ENCODE measurements around the gene BCAP31.

DNA sequence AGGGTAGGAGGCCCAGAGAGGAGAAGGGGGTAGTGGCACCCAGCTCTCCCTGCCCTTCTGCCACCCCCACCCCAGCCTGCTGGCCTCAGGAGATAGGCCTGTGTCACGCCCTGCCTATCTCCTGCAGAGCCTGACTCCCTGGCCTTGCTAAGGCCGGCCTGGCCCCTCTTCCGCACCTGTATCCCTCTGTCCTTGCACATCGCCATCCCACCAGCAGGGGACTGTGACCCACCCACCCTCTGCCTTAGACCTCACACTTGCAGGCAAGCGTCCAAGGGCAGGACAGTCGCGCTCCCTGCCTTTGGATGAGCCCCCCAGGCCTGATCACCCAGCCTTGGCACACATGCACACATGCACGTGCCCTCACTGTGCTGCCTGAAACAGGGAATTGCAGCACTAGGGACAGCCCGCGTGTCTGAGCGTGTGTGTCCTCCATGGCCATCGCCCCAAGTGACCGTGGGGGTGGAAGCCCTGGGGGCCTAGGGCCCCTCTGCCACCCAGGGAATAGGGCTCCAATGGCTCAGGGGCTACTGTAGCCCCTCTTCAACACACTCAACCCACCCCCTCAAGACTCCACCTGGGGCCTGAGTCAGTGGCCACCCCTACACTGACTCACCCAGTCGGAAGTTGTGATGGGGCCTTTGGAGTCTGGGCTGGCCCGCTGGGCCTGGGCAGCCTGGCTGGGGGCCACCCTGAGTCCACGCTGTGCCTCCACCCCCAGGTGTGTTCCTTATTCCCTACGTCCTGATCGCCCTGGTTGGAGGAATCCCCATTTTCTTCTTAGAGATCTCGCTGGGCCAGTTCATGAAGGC, 34.3 kb downstream of the BCAP31 start:
- no peak for TF ChIP-seq POLR2A (IDR thresholded peaks at IDR 0.05)
- no peak for TF ChIP-seq CTCF (IDR thresholded peaks at IDR 0.05)
- TF ChIP-seq EP300 (IDR thresholded peaks at IDR 0.05) = no peak
- TF ChIP-seq POLR2AphosphoS5 (IDR thresholded peaks at IDR 0.05) = no peak

Data from gastroesophageal sphincter (tissue), 3 donors.